Activated gamma-delta T cell treated with Interleukin-2 at 50 U/mL for 16 hours (primary cell): Measurements from ENCODE around the gene CWC27.

Experiments
- DNase-seq: peaks from one replicate; pipeline ENCODE4 v3.0.0-alpha.2; 2020

Gene CWC27

GRCh38 chr5:64768358-64769312 is at the start of gene CWC27, which contains the start of gene SREK1IP1:
CWC27 (plus strand) TSS chr5:64768930; CDS start chr5:64769147, 217 bp downstream.
SREK1IP1 (minus strand) TSS chr5:64768691; CDS start chr5:64768517, 174 bp downstream.
- DNase-seq = peak; percentile 72

- no peak for DNase-seq
These were observed 46.1 kb upstream of the CWC27 start for GRCh38 chr5:64722588-64722987.

GRCh38 chr5:64727150-64727549 is 41.6 kb upstream of the CWC27 start:
- DNase-seq = no peak

- no peak for DNase-seq
These were observed 26.3 kb upstream of the CWC27 start for GRCh38 chr5:64742411-64742810.

GRCh38 chr5:64742821-64743220 is 25.9 kb upstream of the CWC27 start:
- no peak for DNase-seq

GRCh38 chr5:64744914-64745313 is 23.8 kb upstream of the CWC27 start:
- DNase-seq = no peak

- DNase-seq = no peak
These were observed 22.3 kb upstream of the CWC27 start for GRCh38 chr5:64746446-64746845.

- DNase-seq = no peak
These were observed 19.3 kb upstream of the CWC27 start for GRCh38 chr5:64749385-64749784.

GRCh38 chr5:64754066-64754465 is 14.7 kb upstream of the CWC27 start:
- DNase-seq = no peak

GRCh38 chr5:64758901-64759300 is 9.8 kb upstream of the CWC27 start:
- DNase-seq = no peak

- no peak for DNase-seq
These were observed 8.6 kb upstream of the CWC27 start for GRCh38 chr5:64759960-64760660.

- no peak for DNase-seq
These were observed 4.7 kb upstream of the CWC27 start for GRCh38 chr5:64763948-64764503.

- no peak for DNase-seq
These were observed 2.8 kb upstream of the CWC27 start for GRCh38 chr5:64765804-64766504.

GRCh38 chr5:64766941-64767340 is 1.8 kb upstream of the CWC27 start:
- no peak for DNase-seq

GRCh38 chr5:64767959-64768357 is 772 bp upstream of the CWC27 start:
- no peak for DNase-seq

GRCh38 chr5:64769855-64770254 is 1.1 kb downstream of the CWC27 start:
- DNase-seq = no peak

GRCh38 chr5:64771736-64772135 is 3.0 kb downstream of the CWC27 start:
- no peak for DNase-seq

- DNase-seq = no peak
These were observed 4.8 kb downstream of the CWC27 start for GRCh38 chr5:64773533-64773932.

GRCh38 chr5:64775291-64775690 is 6.6 kb downstream of the CWC27 start:
- DNase-seq = no peak

GRCh38 chr5:64784451-64785025 is 15.8 kb downstream of the CWC27 start:
- peak; percentile 70 for DNase-seq

GRCh38 chr5:64786372-64786771 is 17.6 kb downstream of the CWC27 start:
- DNase-seq = no peak

- DNase-seq = no peak
These were observed 19.4 kb downstream of the CWC27 start for GRCh38 chr5:64788156-64788555.

GRCh38 chr5:64789457-64789856 is 20.7 kb downstream of the CWC27 start:
- DNase-seq = no peak
